HG02678 (cell line): ENCODE results near the gene ANKRD50.

Source experiments
- ATAC-seq: cut with Tn5 transposase; IDR thresholded peaks from one replicate; pipeline ENCODE4 v1.9.1; 2021; ENCODE audit warnings: mild to moderate bottlenecking, moderate library complexity; ENCODE audit not compliant: unreplicated experiment

The ANKRD50 gene

DNA sequence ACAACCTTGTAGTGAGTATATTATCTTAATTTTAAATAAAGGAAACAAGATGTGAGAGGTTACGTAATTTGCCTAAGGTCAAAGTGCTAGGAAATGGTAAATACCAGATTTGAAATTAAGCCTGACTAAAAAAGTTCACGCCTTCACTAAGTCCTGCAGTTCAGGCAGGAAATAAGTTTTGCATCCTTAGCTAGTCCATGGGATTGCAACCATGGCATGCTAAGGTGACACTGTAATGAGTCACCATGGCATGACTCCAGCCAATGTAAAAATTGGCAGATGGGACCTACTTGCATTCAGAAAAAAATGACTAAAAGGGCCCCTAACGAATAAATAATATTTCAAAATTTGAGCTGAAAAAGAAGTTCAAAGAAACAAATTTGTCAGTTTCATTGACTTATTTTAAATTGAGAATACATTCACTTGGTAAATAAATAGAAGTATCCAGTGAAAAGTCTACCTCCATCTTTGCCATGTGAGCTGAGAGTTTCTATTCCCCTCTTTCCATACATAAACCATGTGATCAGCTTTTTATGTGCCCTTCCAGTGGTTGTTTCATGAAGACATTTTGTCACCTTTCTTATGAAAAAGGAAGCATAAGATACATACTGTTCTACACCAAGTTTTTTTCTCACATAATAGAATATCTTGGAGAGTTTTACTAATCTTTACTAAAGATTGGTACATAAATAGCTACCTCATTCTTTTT, 72.4 kb downstream of the ANKRD50 start:
- no peak for ATAC-seq

DNA sequence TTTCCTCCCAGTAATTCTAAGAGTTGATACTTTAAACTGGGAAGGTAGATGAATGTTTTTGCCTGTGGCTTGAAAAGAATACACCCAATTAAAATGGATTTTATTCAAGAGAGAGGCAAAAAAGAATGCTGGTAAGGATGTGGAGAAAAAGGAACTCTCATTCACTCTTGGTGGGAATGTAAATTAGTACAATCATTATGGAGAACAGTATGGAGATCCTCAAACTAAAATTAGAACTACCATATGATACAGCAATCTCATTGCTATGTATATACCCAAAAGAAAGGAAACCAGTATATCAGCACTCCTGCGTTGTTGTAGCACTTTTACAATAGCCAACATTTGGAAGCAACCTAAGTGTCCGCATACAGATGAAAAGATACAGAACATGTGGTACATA, 75.2 kb downstream of the ANKRD50 start:
- ATAC-seq, result no peak

DNA sequence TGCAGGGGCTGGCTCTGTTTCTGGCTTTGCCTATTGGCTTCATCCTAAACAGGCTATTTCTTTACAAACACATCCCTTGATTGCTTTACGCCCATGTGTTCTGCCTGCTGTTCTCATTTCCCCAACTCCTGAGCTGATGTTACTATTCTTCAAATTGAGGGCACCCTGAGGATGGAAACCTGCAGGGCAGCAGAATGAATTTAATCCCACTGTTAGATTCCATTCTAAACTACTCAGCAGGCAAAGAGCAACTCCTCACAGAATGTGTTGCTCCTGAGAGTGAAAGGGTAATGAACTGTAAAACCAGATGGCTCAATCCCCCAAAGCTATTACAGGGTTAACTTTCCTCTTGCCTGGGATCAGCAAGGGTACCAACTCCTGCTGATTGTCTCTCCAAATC, 75.7 kb downstream of the ANKRD50 start:
- no peak for ATAC-seq

DNA sequence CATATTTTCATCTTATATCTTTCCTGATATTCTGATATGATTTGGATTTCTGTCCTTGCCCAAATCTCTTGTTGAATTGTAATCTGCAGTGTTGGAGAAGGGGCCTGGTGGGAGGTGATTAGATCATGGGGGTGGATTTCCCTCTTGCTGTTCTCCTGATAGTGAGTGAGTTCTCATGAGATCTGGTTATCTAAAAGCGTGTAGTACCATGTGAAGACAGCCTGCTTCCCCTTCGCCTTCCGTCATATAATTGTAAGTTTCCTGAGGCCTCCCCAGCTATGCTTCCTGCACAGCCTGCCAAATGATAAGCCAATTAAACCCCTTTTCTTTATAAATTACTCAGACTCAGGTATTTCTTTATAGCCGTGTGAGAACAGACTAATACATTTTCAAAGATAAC, 77.2 kb downstream of the ANKRD50 start:
- no peak for ATAC-seq

DNA sequence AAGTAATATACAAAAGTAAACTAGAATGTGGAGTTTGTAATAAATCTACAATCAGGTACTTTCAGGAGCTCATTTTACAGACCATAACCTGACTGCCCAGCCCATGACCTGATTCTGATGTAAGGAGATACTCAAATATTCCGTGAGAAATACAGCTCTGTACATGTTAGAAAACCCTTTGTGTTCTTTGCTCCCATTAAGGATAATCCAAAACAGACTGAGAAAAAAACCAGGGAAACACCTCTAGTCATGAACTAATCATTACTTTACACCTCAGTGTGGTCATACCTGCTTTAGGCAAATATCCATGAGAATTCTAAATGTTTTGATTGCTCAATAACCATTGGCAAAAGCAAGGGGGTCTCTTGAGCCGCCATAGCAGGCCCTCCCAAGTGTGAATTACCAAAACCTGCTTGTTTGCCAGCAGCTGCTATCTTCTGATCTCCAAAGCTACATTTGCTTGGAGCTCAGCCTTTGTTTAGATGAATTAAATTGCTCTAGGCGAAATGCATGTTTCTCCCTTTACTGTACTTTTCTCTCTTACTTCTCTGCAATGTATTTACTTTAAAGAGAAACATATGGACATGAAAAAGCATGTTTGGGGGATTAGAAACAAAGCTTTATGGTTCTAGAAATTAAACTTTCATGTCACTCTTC, 79.1 kb downstream of the ANKRD50 start:
- no peak for ATAC-seq

DNA sequence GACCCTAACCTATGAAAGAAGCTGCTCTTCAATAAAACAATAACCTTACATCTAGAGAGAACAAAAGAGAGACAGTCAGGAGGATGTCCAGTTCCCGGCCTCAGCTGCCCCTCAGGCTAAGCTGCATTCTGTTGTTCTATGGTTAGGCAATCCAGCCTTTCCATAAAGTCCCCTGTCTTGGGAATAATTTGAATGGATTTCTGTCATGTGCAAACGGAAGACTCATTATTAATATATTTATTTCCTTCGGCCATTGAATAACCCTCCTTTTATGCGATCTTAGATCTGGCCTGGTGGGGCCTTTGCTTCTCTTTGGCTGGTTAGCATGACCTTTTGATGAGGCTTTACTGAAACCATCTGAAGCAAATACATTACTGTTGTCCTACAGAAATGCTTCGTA, 80.1 kb downstream of the ANKRD50 start:
- ATAC-seq, result no peak

DNA sequence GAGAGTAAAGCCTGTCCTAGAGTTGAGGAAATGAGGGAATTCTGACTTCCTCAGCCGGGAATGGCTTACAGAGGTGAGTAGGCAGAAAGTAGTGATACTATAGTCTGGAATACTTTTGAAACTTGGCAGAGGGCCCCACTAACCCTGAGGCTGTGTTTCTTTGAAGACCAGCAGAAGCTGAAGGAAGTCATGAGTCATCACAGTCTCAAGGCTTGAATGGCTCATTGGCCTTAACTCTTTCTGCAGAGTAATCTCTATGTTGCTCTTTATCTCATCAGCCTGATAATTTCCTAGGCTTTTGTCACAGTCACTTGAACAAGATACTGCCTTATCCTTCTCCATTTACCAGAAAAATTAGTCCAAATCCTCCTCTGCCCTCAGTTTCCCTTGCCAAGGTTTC, 80.8 kb downstream of the ANKRD50 start:
- no peak for ATAC-seq

DNA sequence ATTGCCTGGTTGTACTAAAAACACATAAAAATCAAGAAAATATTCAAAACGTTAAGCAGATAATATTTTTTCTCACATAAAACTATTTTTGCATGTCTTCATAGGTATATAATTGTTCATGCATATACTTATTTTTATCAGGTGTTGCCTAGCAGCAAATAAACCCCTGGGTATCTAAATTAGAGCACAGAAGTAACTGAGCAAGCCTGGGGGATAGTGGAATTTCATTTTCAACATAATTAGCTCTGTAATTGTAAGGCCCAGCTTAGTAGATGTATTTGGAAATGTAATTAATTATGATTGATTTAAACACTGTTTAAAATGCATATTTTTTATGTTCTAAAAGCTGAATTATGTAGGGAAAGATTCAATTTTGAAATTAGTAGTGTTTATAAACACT, 82.9 kb downstream of the ANKRD50 start:
- ATAC-seq, result no peak
